ENCODE measurements around the gene PHACTR4. TPM values are rescaled to one million over a fixed set of nuclear protein-coding genes. Genes with fewer than 3 reads are reported as not detected.
A peak's percentile ranks its signal among the peaks of the same experiment; 100 is the strongest.
"Not testable (repeated sequence)": the region's sequence is repeated elsewhere in the genome, so short reads cannot be mapped to it uniquely, and the experiment has no call there.

Gene PHACTR4
- total RNA-seq, 4 donors from 2014 or later, result 9.0 to 45.2 (median 24.3) TPM

DNA sequence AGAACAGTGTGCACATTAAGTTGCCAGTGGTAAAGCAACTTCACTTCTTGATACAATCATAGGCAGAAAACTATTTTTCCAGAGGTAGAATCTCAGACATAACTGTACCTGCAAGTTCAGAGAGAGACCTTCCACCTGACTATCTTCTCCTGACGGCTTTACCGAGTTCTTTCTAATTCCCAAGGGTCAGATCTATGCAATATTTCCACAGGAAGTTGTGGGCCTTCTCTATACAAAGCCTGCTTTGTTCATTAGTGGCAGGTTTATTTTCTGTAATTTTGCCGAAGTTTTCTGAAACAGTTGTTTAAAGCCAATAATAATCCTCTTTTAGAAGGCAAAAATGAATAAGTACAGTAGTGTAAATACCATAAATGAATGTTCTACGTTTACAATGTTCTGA is 78.1 kb downstream of the PHACTR4 start:
- H3K27ac ChIP-seq, result no peak overlapping the region
- intact Hi-C loops (cut with DNase I; ENCODE audit: low total_unique reads), result no loop called here
- TF ChIP-seq POLR2A (IDR thresholded peaks at IDR 0.05), result no peak
- TF ChIP-seq, protein P1, sequence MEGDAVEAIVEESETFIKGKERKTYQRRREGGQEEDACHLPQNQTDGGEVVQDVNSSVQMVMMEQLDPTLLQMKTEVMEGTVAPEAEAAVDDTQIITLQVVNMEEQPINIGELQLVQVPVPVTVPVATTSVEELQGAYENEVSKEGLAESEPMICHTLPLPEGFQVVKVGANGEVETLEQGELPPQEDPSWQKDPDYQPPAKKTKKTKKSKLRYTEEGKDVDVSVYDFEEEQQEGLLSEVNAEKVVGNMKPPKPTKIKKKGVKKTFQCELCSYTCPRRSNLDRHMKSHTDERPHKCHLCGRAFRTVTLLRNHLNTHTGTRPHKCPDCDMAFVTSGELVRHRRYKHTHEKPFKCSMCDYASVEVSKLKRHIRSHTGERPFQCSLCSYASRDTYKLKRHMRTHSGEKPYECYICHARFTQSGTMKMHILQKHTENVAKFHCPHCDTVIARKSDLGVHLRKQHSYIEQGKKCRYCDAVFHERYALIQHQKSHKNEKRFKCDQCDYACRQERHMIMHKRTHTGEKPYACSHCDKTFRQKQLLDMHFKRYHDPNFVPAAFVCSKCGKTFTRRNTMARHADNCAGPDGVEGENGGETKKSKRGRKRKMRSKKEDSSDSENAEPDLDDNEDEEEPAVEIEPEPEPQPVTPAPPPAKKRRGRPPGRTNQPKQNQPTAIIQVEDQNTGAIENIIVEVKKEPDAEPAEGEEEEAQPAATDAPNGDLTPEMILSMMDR (IDR thresholded peaks at IDR 0.05), result no peak
- H3K4me1 ChIP-seq, result no peaks in the 10 kb centered on the region
- H3K27me3 ChIP-seq, result no peaks in the 10 kb centered on the region
- H3K36me3 ChIP-seq, result no peaks in the 10 kb centered on the region
- H3K4me3 ChIP-seq, result no peak overlapping the region
- no peaks in the 10 kb centered on the region for H3K9me3 ChIP-seq
- DNase-seq, result no peak

DNA sequence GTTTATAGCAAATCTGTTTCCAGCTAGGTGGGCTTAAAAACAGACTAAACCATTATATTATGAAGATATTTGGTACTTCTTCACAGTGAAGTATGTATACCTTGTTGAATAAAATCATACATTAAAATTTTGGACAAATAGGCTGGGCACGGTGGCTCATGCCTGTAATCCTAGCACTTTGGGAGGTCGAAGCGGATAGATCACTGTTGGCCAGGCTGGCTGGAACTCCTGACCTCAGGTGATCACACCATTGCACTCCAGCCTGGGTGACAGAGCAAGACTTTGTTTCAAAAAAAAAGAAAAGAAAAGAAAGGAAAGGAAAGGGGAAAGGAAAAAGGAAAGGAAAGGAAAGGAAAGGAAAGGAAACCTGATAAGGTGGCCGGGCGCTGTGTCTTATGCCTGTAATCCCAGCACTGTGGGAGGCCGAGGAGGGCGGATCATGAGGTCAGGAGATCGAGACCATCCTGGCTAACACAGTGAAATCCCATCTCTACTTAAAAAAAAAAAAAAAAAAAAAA is 78.6 kb downstream of the PHACTR4 start:
- H3K36me3 ChIP-seq; intact Hi-C loops (cut with DNase I; ENCODE audit: low total_unique reads); H3K27me3 ChIP-seq; H3K4me3 ChIP-seq; H3K27ac ChIP-seq; H3K4me1 ChIP-seq; H3K9me3 ChIP-seq; DNase-seq: not testable (repeated sequence)

DNA sequence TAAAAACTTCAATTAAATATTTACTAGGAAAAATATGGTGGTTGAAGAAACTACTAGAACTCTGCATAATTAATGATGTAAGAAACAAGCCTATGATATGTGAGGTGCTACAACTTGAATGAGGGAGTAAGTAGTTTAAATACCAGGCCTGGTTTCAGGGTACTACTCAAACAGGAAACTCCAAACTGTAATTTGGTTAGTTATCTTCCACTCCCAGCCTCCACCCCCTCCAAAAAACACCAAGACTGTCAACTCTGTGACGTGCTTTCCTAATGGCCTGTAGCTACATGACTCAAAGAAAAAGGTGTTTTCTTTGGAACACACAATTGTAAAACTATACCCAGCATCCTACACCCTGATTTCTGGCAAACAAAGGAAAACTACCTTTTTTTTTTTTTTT is 80.4 kb downstream of the PHACTR4 start:
- Histone ChIP-seq H3K9me3 (no peaks in the 10 kb centered on the region), H3K4me1 (no peaks in the 10 kb centered on the region), H3K36me3 (no peaks in the 10 kb centered on the region), H3K27me3 (no peaks in the 10 kb centered on the region), H3K4me3 (no peak overlapping the region), H3K27ac (no peak overlapping the region)
- TF ChIP-seq, protein P1 (IDR thresholded peaks at IDR 0.05), result no peak
- no peak for TF ChIP-seq POLR2A (IDR thresholded peaks at IDR 0.05)
- no peak for DNase-seq
- intact Hi-C loops (cut with DNase I; ENCODE audit: low total_unique reads), result no loop called here

DNA sequence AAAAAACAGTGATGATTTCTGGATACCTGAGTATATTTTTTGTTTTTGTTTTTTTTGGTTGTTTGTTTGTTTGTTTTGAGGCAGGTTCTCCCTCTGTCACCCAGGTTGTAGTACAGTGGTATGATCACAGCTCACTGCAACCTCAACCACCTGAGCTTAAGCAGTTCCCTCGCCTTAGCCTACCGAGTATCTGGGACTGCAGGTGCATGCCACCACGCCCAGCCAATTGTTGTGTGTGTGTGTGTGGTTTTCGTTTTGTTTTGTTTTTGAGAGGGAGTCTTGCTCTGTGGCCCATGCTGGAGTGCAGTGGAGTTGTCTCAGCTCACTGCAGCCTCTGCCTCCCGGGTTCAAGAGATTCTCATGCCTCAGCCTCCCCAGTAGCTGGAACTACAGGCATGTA is 81.0 kb downstream of the PHACTR4 start:
- Histone ChIP-seq H3K4me3 (no peak overlapping the region), H3K36me3 (no peaks in the 10 kb centered on the region), H3K4me1 (no peaks in the 10 kb centered on the region), H3K27ac (no peak overlapping the region), H3K9me3 (no peaks in the 10 kb centered on the region), H3K27me3 (no peaks in the 10 kb centered on the region)
- intact Hi-C loops (cut with DNase I; ENCODE audit: low total_unique reads), result no loop called here
- DNase-seq, result no peak
- no peak for TF ChIP-seq POLR2A (IDR thresholded peaks at IDR 0.05)
- TF ChIP-seq, protein P1 (IDR thresholded peaks at IDR 0.05), result no peak

DNA sequence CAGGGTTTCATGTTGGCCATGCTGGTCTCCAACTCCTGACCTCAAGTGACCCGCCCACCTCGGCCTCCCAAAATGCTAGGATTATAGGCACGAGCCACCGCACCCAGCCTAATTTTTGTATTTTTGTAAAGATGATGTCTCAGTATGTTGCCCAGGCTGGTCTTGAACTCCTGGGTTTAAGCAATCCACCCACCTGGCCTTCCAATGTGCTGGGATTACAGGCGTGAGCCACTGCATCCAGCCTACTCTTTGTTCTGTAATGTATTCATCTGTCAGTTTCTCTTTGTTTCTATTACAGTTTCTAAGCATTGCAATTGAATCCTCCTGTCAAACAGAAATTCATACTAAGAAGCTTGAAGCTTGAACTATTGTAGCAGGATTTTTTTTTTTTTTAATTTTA is 81.5 kb downstream of the PHACTR4 start:
- no peak for TF ChIP-seq POLR2A (IDR thresholded peaks at IDR 0.05)
- TF ChIP-seq, protein P1 (IDR thresholded peaks at IDR 0.05), result no peak
- Histone ChIP-seq H3K27ac (no peak overlapping the region), H3K27me3 (no peaks in the 10 kb centered on the region), H3K4me3 (no peak overlapping the region), H3K36me3 (no peaks in the 10 kb centered on the region), H3K4me1 (no peaks in the 10 kb centered on the region), H3K9me3 (no peaks in the 10 kb centered on the region)
- intact Hi-C loops (cut with DNase I; ENCODE audit: low total_unique reads), result no loop called here
- DNase-seq, result no peak

DNA sequence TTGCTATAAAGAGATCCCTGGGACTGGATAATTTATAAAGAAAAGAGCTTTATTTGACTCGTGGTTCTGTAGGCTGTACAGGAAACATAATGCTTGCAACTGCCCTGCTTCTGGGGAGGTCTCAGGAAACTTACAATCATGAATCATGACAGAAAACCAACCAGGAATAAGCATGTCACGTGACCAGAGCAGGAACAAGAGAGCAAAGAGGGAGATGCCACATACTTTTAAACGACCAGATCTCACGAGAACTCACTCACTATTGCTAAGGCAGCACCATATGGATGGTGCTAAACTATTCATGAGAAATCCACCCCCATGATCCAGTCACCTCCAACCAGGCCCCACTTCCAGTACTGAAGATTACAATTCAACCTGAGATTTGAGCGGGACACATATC is 86.5 kb downstream of the PHACTR4 start:
- H3K4me1 ChIP-seq, result no peaks in the 10 kb centered on the region
- intact Hi-C loops (cut with DNase I; ENCODE audit: low total_unique reads), result no loop called here
- H3K36me3 ChIP-seq, result no peaks in the 10 kb centered on the region
- no peak overlapping the region for H3K4me3 ChIP-seq
- H3K9me3 ChIP-seq, result no peaks in the 10 kb centered on the region
- DNase-seq, result no peak
- no peak for TF ChIP-seq POLR2A (IDR thresholded peaks at IDR 0.05)
- TF ChIP-seq, protein P1 (IDR thresholded peaks at IDR 0.05), result no peak
- peak overlapping the region in 1 of 2 donors; percentile 41 for H3K27ac ChIP-seq
- no peaks in the 10 kb centered on the region for H3K27me3 ChIP-seq
